Measurements from ENCODE around the gene BCL2L14.

- no peak for TF ChIP-seq CTCF (IDR thresholded peaks at IDR 0.05)
- TF ChIP-seq EP300 (IDR thresholded peaks at IDR 0.05), result no peak
- TF ChIP-seq POLR2AphosphoS5 (IDR thresholded peaks at IDR 0.05), result no peak
These were observed 21.4 kb downstream of the BCL2L14 start for GRCh38 chr12:12091977-12092663.
